ENCODE results near the gene SLC38A8. TPM values are rescaled to one million over a fixed set of nuclear protein-coding genes. Genes with fewer than 3 reads are reported as not detected.
A peak's percentile ranks its signal among the peaks of the same experiment; 100 is the strongest.

Gene SLC38A8
- total RNA-seq, 3 donors from 2014 or later = not detected

DNA sequence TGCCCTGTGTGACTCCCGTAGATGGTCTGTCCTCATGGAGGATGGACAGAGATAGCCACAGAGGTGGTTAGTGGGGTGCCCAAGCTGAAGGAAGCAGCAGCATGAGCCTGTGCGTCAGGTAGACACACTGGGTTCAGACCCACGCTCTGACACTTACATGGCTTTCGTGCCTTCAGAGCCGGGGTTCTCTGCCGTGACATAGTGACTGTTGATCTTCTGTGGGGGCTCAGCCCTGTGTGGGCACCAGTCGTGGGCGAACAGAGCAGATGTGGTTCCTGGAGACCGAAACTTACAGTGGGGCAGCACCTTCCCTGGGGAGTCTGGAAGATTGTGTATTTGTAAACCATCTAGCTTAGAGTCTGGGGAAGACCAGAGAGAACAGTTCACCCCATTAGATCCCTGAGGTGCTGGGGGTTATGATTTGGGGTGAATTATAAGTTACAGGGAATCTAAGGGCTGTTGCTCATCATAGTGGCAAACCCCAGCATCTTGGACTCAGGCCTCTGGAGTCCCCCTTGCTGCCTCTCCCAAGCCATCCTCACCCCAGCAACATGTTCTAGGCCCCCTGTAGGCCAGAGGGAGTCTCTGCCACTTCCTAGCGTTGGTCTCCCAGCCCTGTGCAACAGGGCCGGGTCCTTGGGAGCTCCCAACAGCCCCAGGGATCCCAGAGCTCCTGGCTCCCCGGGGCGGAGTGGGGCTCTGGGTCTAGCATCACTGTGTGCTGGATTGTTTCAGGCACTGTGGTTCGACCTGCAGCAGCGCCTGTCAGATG lies 45.9 kb downstream of the SLC38A8 start:
- intact Hi-C loops (cut with DNase I, micrococcal nuclease) = no loop called here
- no peak for ATAC-seq
- Histone ChIP-seq H3K9me3 (no peaks in the 10 kb centered on the region), H3K36me3 (ENCODE audit: low read depth) (no peaks in the 10 kb centered on the region), H3K4me3 (no peak overlapping the region), H3K4me1 (ENCODE audit: low read depth) (no peaks in the 10 kb centered on the region)
- TF ChIP-seq, protein P1, sequence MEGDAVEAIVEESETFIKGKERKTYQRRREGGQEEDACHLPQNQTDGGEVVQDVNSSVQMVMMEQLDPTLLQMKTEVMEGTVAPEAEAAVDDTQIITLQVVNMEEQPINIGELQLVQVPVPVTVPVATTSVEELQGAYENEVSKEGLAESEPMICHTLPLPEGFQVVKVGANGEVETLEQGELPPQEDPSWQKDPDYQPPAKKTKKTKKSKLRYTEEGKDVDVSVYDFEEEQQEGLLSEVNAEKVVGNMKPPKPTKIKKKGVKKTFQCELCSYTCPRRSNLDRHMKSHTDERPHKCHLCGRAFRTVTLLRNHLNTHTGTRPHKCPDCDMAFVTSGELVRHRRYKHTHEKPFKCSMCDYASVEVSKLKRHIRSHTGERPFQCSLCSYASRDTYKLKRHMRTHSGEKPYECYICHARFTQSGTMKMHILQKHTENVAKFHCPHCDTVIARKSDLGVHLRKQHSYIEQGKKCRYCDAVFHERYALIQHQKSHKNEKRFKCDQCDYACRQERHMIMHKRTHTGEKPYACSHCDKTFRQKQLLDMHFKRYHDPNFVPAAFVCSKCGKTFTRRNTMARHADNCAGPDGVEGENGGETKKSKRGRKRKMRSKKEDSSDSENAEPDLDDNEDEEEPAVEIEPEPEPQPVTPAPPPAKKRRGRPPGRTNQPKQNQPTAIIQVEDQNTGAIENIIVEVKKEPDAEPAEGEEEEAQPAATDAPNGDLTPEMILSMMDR (IDR thresholded peaks at IDR 0.05) = no peak
- DNase-seq = no peak

DNA sequence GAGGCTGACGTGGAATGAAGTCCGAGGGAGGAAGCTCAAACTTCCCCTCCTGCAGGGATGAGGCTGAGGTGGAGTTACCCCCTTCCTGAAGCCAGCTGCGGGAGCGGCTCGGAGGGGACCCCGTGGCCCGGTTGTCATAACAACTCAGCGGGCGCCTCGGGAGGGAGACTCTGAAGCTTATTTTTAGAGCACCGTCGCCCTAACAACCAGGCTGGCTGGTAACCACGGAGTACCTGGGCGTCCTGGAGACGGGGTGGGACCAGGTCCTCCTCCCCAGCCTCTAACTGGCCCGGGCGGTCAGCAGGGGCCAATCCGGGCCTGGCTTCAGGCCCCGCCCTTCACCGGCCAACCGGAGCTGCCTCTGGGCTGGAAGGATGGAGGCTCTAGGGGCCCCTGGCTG lies 46.8 kb downstream of the SLC38A8 start:
- Histone ChIP-seq H3K4me1 (ENCODE audit: low read depth) (no peaks in the 10 kb centered on the region), H3K9me3 (no peaks in the 10 kb centered on the region), H3K36me3 (ENCODE audit: low read depth) (no peaks in the 10 kb centered on the region), H3K4me3 (no peak overlapping the region)
- DNase-seq (peak in 2 of 3 donors; percentile 17 to 49), ATAC-seq (peak; percentile 87)
- intact Hi-C loops (cut with DNase I, micrococcal nuclease) = no loop called here
- TF ChIP-seq, protein P1 (IDR thresholded peaks at IDR 0.05) = no peak

DNA sequence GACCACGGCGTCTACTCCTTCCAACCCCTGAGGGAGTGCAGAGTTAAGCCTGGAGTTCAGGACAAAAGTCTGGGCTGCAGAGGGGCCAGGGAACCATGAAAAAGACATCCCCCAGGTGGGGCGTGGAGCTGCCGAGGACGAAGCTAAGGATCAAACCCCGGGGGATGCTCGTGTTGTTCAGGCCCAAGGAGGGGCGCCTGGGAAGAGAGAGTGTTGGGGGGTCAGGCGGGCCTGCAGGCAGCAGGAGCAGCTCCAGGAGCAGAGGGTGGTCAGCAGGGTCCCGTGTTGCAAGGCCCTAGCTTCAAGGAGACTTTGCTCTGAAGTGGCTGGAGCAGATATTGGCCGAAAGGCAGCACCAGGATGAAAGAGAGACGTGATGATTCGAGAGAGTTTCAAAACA lies 47.9 kb downstream of the SLC38A8 start:
- DNase-seq = no peak
- TF ChIP-seq, protein P1 (IDR thresholded peaks at IDR 0.05) = no peak
- no peak for ATAC-seq

DNA sequence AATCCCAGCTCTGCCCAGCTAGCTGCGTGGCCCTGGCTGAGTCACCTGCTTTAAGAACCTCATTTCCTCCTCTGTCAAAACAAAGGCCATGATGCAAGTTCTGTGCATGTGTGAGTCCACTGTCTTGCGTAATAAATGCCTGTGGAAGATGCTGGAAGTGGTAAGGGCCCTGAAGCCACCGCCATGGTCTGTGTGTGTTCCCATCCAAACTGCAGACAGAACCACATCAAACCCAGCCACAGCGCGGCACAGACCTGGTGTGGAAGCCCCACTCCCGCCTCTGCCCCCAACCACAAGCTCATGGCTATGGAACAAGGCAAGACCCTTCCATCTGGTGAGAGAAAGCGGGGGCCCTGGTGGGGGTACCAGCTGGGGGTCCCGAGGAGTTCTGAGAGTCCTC lies 48.5 kb downstream of the SLC38A8 start:
- no peaks in the 10 kb centered on the region for H3K4me1 ChIP-seq (ENCODE audit: low read depth)
- intact Hi-C loops (cut with DNase I, micrococcal nuclease) = no loop called here
- H3K4me3 ChIP-seq = no peak overlapping the region
- TF ChIP-seq, protein P1 (IDR thresholded peaks at IDR 0.05) = no peak
- no peaks in the 10 kb centered on the region for H3K36me3 ChIP-seq (ENCODE audit: low read depth)
- DNase-seq (no peak), ATAC-seq (peak; percentile 13)
- no peaks in the 10 kb centered on the region for H3K9me3 ChIP-seq

More for the DNA sequence above, 47.9 kb downstream of the SLC38A8 start:
- H3K4me3 ChIP-seq = no peak overlapping the region
- no peaks in the 10 kb centered on the region for H3K9me3 ChIP-seq
- no peaks in the 10 kb centered on the region for H3K36me3 ChIP-seq (ENCODE audit: low read depth)
- intact Hi-C loops (cut with DNase I, micrococcal nuclease) = no loop called here
- no peaks in the 10 kb centered on the region for H3K4me1 ChIP-seq (ENCODE audit: low read depth)

DNA sequence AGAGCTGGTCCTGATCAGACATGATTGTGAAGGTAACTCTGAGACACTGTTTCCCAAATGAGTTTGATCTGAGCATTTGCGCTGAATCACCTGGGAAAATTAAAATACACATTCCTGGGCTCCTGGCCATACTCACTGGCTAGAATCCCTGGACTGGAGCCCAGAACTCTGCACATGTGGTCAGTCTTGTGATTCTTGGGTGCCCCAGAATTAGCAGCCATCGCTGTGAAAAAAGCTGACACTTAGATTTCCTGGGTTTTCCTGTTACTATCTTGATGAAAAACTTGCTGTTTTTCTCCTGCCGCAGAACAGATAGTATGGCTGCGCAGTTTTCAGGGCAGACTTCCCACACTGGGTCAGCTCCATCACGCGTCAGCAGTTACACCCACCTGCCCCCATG lies 50.0 kb downstream of the SLC38A8 start:
- TF ChIP-seq, protein P1 (IDR thresholded peaks at IDR 0.05) = no peak
- DNase-seq = no peak
- ATAC-seq = no peak

More for the DNA sequence above, 50.0 kb downstream of the SLC38A8 start:
- Histone ChIP-seq H3K4me3 (no peak overlapping the region), H3K9me3 (no peaks in the 10 kb centered on the region), H3K36me3 (ENCODE audit: low read depth) (no peaks in the 10 kb centered on the region), H3K4me1 (ENCODE audit: low read depth) (no peaks in the 10 kb centered on the region)
- intact Hi-C loops (cut with DNase I, micrococcal nuclease) = no loop called here
